Transverse colon (tissue), 4 donors: ENCODE measurements around the gene C1QTNF5. TPM values are rescaled to one million over a fixed set of nuclear protein-coding genes. Genes with fewer than 3 reads are reported as not detected.
A peak's percentile ranks its signal among the peaks of the same experiment; 100 is the strongest.

Experiments
- DNase-seq: peaks from one replicate; pipeline ENCODE4 v3.0.0-alpha.2; 2019
- H3K27ac ChIP-seq, 4 donors: fragments of 200-600 bp; sonication (generic); 2 replicates each; pipeline ENCODE4 v1.5.1; 2016 to 2018; ENCODE audit warnings: inconsistent platforms in 4 of 4
- H3K27me3 ChIP-seq: fragments of 200-600 bp; sonication (generic); 2 replicates; pipeline ENCODE4 v1.5.1; 2017; ENCODE audit warnings: inconsistent platforms
- H3K36me3 ChIP-seq, 4 donors: fragments of 200-600 bp; sonication (generic); 2 replicates each; pipeline ENCODE4 v1.5.1; 2017 to 2019; ENCODE audit warnings: inconsistent platforms in 4 of 4
- H3K4me1 ChIP-seq, 4 donors: fragments of 200-600 bp; sonication (generic); 2 replicates each; pipeline ENCODE4 v1.5.1; 2017 to 2020; ENCODE audit warnings: inconsistent platforms in 4 of 4
- H3K4me3 ChIP-seq, 4 donors: fragments of 200-600 bp; sonication (generic); 1 replicate in 1 of 4; 2 replicates in 3 of 4; pipeline versions ENCODE4 v1.5.1 to v1.6.1; 2017 to 2019; ENCODE audit warnings: inconsistent platforms in 4 of 4
- H3K9me3 ChIP-seq, 2 donors: fragments of 200-600 bp; sonication (generic); 2 replicates each; pipeline ENCODE4 v1.5.1; 2017 to 2019; ENCODE audit warnings: inconsistent platforms in 2 of 2
- CTCF ChIP-seq, 5 experiments: fragments of 200-600 bp in 3 of 5; fragments of 450-650 bp in 2 of 5; sonication (generic) in 3 of 5; IDR thresholded peaks; 1 replicate in 2 of 5; 2 replicates in 3 of 5; pipeline ENCODE4 v1.5.1; 2016 to 2017; ENCODE audit warnings: antibody characterized with exemption in 5 of 5, inconsistent platforms in 3 of 5, mild to moderate bottlenecking in 2 of 5, moderate library complexity in 1 of 5
- EP300 ChIP-seq: sonication (generic); formaldehyde crosslinking; IDR thresholded peaks from one replicate; pipeline ENCODE4 v1.6.1; 2017; ENCODE audit warnings: antibody characterized with exemption, low read depth
- POLR2A ChIP-seq: fragments of 450-650 bp; IDR thresholded peaks from one replicate; pipeline ENCODE4 v1.6.1; 2016; ENCODE audit warnings: antibody characterized with exemption, mild to moderate bottlenecking, moderate library complexity
- POLR2AphosphoS5 ChIP-seq, 3 donors: sonication (generic); formaldehyde crosslinking; IDR thresholded peaks; one replicate each; pipeline ENCODE4 v1.6.1; 2016; ENCODE audit warnings: antibody characterized with exemption in 3 of 3
- WGBS, 2 donors: methylation state at CpG; one replicate each; pipeline ENCODE4 v1.1.5; 2018; ENCODE audit warnings: low coverage in 1 of 2; 5-methylcytosine and 5-hydroxymethylcytosine counted together
- in situ Hi-C, 4 donors: fragments of 200-750 bp; cut with MboI; loops; one replicate each; pipeline versions ENCODE4 v1.15.0 to v1.15.1; 2017; ENCODE audit warnings: low sequenced_read_pairs in 3 of 4, low pct_ligation_motif_present in 1 of 4, low pct_unique_long_range_greater_than_20kb in 1 of 4
- intact Hi-C: fragments of 100-400 bp; cut with DNase I; formaldehyde crosslinking; loops from one replicate; pipeline ENCODE4 v1.15.1; 2023; ENCODE audit warnings: low total_unique reads
- total RNA-seq, 4 donors: library from RNA; depleted of rRNA; stranded (reverse); fragments of >200 nt; gene quantifications; one replicate each; pipeline ENCODE4 v1.1.0, GENCODE V29; 2016

C1QTNF5 gene
- total RNA-seq, 4 donors from 2014 or later: 7.6 to 20.5 (median 11.4) TPM

- Histone ChIP-seq H3K27ac (peak overlapping the region in 2 of 4 donors; percentile 17 to 61), H3K36me3 (no peaks in the 10 kb centered on the region), H3K4me1 (peaks cover 5 to 15% (median 9%) of the 10 kb centered on the region in 4 donors), H3K4me3 (peak overlapping the region in 3 of 4 donors; percentile 27 to 50 (median 32)), H3K27me3 (no peaks in the 10 kb centered on the region), H3K9me3 (no peaks in the 10 kb centered on the region)
- intact Hi-C loops (no loop called here), in situ Hi-C loops (no loop called here)
- WGBS, 2 donors: 12% methylated on average over 9 of the region's 9 CpGs
- TF ChIP-seq POLR2A (no peak), POLR2AphosphoS5 (IDR thresholded peaks at IDR 0.05) (no peak), EP300 (no peak), CTCF (IDR thresholded peaks at IDR 0.05) (no peak)
- DNase-seq: no peak
These were observed 41.4 kb upstream of the C1QTNF5 start for GRCh38 chr11:119382101-119382500.

- Histone ChIP-seq H3K27ac (peak within 1 kb of the TSS; percentile 1 to 61 (median 40)), H3K36me3 (no peaks in the 10 kb centered on the region), H3K4me3 (peak within 1 kb of the TSS; percentile 27 to 50 (median 34)), H3K9me3 (no peaks in the 10 kb centered on the region), H3K4me1 (peaks cover 5 to 15% (median 11%) of the 10 kb centered on the region in 4 donors), H3K27me3 (no peaks in the 10 kb centered on the region)
- in situ Hi-C loops (no loop called here), intact Hi-C loops (no loop called here)
- TF ChIP-seq EP300 (peak; percentile 18), CTCF (IDR thresholded peaks at IDR 0.05) (peak; percentile 84 to 98 (median 90)), POLR2AphosphoS5 (IDR thresholded peaks at IDR 0.05) (peak in 2 of 3 donors; percentile 52 to 56), POLR2A (no peak)
- DNase-seq: peak; percentile 97
- 1% methylated on average over 53 of the region's 54 CpGs; no CpG with 5 or more reads in 1 of the 2 donors for WGBS, 2 donors
These were observed 40.7 kb upstream of the C1QTNF5 start, which contains the start of gene USP2 for GRCh38 chr11:119381181-119381988. USP2 (minus strand) TSS chr11:119381690; CDS start chr11:119373480, 8,210 bp downstream.

- 19% methylated on average over 10 of the region's 10 CpGs; no CpG with 5 or more reads in 1 of the 2 donors for WGBS, 2 donors
- TF ChIP-seq EP300: no peak
- no peak for TF ChIP-seq CTCF (IDR thresholded peaks at IDR 0.05)
- no peak for TF ChIP-seq POLR2AphosphoS5 (IDR thresholded peaks at IDR 0.05)
- no peak for TF ChIP-seq POLR2A
- Histone ChIP-seq H3K27me3 (no peaks in the 10 kb centered on the region), H3K4me1 (peaks cover 5 to 15% (median 15%) of the 10 kb centered on the region in 4 donors), H3K9me3 (no peaks in the 10 kb centered on the region), H3K36me3 (no peaks in the 10 kb centered on the region), H3K27ac (peak overlapping the region in 1 of 4 donors; percentile 45), H3K4me3 (peak overlapping the region in 3 of 4 donors; percentile 21 to 50 (median 32))
- no peak for DNase-seq
- in situ Hi-C loops: no loop called here
- intact Hi-C loops: loop anchor here (1.0 kb wide), 1 partner anchor 25 kb away; no protein-coding TSS in a partner anchor
These were observed 40.1 kb upstream of the C1QTNF5 start for GRCh38 chr11:119380827-119381180.

GRCh38 chr11:119380160-119380826 lies 39.6 kb upstream of the C1QTNF5 start:
- intact Hi-C loops (loop anchor here (1.0 kb wide), 1 partner anchor 24 kb away; no protein-coding TSS in a partner anchor), in situ Hi-C loops (no loop called here)
- WGBS, 2 donors: 73% methylated on average over 13 of the region's 13 CpGs; no CpG with 5 or more reads in 1 of the 2 donors
- no peak for DNase-seq
- no peaks in the 10 kb centered on the region for H3K36me3 ChIP-seq
- no peaks in the 10 kb centered on the region for H3K27me3 ChIP-seq
- H3K4me1 ChIP-seq: peaks cover 5 to 15% (median 15%) of the 10 kb centered on the region in 4 donors
- TF ChIP-seq CTCF (IDR thresholded peaks at IDR 0.05): no peak
- no peak for TF ChIP-seq POLR2A
- no peak for TF ChIP-seq POLR2AphosphoS5 (IDR thresholded peaks at IDR 0.05)
- no peak for TF ChIP-seq EP300
- no peak overlapping the region for H3K27ac ChIP-seq
- H3K4me3 ChIP-seq: no peak overlapping the region
- H3K9me3 ChIP-seq: no peaks in the 10 kb centered on the region
